Measurements from ENCODE around the gene JAK1. TPM values are rescaled to one million over a fixed set of nuclear protein-coding genes. Genes with fewer than 3 reads are reported as not detected.

JAK1 gene
- total and polyA plus RNA-seq, 2 of the 8 experiments (the other 6 are each of a cell fraction or from before 2014, with no cell fraction given): 7.8 to 24.5 TPM

GRCh38 chr1:65009724-65010420 lies 43.5 kb upstream of the JAK1 start (continued):
- no peak for TF ChIP-seq ATF3 (IDR thresholded peaks at IDR 0.05; ENCODE audit: insufficient read depth, low read depth, low read length)
- no peak for TF ChIP-seq RNF2 (IDR thresholded peaks at IDR 0.05; ENCODE audit: borderline replicate concordance, low read depth, low read length, missing control alignments, poor library complexity, severe bottlenecking)

Measured in H1 (cell line).